GM19351 (cell line): ENCODE results near the gene KRT85.
"Not testable (repeated sequence)": the region's sequence is repeated elsewhere in the genome, so short reads cannot be mapped to it uniquely, and the experiment has no call there.

Experiments
- ATAC-seq: cut with Tn5 transposase; IDR thresholded peaks from one replicate; pipeline ENCODE4 v1.9.1; 2021; ENCODE audit warnings: mild to moderate bottlenecking, moderate library complexity; ENCODE audit not compliant: unreplicated experiment

KRT85 gene

DNA sequence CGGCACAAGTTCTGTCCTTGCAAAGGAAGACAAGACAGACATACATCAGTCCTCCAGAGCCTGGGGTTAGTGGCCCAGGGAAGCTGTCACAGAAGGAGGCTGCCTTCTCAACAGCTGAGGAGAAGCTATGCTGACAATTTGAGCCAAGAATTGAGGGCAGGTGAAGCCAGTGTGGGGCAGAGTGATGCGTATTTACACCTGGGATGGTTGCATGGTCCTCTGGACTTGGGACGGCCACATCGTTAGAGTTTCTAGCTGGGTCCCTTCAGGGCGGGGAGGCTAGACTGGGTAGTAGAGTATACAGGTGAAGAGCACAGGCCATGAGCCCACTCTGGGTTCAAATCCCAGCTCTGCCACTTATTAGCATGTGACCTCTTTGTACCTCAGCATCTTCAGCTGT is 16.5 kb downstream of the KRT85 start:
- no peak for ATAC-seq

DNA sequence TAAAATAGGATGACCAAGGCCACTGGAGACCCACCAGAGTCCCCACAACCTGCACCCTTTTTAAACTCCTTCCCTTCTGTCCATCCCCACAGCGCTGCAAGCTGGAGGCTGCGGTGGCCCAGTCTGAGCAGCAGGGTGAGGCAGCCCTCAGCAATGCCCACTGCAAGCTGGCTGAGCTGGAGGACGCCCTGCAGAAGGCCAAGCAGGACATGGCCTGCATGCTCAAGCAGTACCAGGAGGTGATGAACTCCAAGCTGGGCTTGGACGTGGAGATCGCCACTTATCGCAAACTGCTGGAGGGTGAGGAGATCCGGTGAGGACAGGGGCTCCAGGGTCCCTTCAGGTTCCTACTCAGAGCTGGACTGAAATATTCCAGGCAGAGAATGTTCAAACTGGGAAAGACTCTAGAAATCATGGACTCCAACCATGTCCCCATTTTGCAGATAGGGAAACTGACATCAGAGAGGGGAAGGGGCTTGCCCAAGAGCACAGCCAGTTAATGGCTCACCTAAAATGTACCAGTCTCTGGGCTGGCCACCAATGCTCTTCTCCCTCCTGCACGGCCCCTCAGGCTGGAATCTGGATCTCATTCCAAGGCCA is 17.2 kb downstream of the KRT85 start:
- ATAC-seq: no peak

DNA sequence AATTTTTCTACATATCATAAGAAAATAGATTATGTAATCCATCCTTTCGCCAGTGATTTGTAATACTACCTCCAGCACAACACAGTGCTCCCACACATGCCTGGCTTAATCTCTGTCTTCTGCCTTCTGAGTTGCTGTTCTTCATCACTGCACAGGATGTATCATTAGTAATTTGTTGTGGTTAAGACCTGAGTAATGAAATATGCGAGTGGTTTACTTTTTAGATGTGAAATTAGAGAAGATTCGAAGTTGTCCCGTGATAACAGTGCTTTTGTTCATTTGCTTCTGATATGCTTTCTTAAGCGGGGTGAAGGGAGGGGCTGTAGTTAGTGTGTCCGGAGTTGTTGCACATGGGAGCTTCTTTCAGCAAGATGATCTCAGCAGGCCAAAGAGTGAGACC is 18.1 kb downstream of the KRT85 start:
- no peak for ATAC-seq

GRCh38 chr12:52347551-52348510 is 19.4 kb downstream of the KRT85 start:
- ATAC-seq: no peak

GRCh38 chr12:52347016-52347415 is 20.3 kb downstream of the KRT85 start:
- no peak for ATAC-seq

DNA sequence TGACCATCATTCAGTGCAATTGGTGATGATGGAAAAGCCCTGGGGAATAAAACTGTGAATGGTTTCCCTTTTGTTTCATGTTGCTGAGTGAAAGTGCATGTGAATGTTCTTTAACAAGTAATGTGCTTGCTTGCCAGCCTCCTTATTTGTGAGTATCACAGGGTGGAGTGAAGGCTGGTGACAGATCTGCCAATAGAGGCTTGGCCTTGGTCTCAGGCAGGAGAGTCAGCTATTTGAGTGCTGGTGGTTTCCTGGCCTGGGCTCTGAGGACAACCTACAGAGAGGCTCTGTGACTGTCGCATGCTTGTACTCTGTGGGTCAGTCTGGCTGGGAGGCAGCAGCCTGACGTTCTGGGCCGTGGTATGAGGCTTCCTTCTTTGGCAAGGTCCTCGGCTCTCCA is 20.7 kb downstream of the KRT85 start:
- no peak for ATAC-seq

DNA sequence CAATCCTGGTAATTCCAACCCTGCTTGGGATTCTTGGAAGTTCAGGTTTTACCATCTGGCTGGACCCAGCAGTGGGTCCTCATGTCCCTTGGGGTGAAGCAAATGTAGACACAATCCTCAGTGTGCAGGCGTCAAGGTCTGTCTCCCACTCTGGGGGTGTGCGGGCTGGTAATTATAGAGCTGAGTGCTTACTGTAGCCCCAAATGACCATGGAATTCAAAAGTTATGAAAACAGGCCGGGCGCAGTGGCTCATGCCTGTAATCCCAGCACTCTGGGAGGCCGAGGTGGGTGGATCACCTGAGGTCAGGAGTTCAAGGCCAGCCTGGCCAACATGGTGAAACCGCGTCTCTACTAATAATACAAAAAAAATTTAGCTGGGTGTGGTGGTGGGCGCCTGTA is 22.2 kb downstream of the KRT85 start:
- not testable (repeated sequence) for ATAC-seq

DNA sequence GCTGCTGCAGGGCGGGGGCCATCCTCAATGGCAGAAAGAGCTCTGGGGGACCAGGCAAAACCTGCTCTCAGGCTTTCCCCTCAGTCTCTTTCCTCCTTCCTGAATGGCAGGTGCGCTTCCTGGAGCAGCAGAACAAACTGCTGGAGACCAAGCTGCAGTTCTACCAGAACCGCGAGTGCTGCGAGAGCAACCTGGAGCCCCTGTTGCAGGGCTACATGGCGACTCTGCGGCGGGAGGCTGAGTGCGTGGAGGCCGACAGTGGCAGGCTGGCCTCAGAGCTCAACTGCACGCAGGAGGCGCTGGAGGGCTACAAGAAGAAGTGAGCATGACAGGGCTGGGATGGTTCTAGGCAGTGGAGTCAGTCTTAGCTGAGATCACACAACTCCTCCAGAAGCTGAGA is 23.2 kb downstream of the KRT85 start:
- ATAC-seq: no peak

GRCh38 chr12:52343550-52343949 is 23.7 kb downstream of the KRT85 start:
- ATAC-seq: no peak

DNA sequence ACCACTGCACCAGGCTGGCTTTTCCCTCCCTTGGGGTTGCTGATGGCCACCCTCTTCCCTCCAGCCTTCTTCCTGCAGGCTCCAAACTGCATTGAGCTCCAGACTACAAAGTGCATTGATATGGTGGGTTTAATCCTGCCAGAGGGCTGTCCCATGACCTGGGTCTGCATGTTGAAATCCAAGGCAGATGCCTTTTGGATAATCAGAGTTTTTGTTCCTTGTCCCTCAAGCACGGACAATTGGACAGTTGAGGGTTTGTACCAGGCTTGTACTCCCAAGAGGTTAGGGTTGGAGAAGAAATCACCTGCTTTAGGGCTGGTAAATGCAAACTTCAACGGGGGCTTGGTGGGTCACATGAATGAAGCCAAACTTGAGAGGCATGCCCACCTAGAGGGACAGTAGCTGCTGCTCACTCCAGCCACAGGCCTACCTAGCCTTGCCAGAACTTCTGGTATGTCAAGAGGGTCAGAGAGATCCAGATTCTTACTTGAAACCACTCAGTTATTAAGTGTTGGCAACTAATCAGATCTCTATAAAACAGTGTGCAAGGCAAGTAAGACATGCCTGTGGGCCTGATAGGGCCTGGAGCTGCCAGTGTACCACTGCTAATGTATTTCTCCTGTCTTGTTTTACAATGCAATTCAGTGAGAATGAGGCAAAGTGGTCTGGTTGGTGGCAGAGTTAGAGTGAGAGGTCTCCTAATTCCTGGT is 24.3 kb downstream of the KRT85 start:
- ATAC-seq: no peak

GRCh38 chr12:52341066-52341580 is 26.2 kb downstream of the KRT85 start:
- ATAC-seq: no peak

- no peak for ATAC-seq
Observed at GRCh38 chr12:52338241-52338960, 28.9 kb downstream of the KRT85 start.

DNA sequence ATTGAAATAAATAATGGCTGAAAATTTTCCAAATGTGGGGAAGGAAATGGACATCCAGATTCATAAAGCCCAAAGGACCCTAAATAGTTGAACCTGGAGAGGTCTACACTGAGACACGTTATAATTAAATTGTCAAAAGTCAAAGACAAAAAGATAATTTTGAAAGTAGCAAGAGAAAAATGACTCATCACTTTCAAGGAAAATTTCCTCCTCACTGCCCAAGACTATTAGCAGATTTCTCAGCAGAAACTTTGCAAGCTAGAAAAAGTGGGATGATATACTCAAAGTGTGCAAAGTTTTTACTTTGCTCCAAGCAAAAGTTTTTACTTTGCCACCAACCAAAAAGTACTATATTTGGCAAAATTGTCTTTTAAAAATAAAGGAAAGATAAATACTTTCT is 30.2 kb downstream of the KRT85 start:
- ATAC-seq: no peak

GRCh38 chr12:52336641-52337040 is 30.6 kb downstream of the KRT85 start:
- no peak for ATAC-seq

- ATAC-seq: no peak
Observed at GRCh38 chr12:52335598-52336262, 31.6 kb downstream of the KRT85 start.

DNA sequence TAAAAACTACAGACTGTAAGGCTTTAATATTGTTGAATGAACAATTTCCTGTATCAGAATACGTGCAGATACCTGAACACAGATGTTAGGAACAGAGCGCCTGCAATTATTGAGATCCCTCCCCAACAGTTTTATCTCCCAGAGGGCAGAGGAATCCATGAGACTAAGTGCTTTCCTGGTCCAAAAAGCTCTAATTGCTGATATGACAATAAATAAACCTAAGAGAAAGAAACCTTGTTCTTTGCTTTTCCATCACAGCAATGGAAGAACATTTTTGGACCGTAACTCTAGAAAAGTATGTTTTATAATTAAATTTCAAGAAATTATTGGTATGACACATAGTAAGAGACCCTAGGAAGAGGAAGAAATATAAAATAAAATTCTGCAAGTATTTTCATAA is 33.1 kb downstream of the KRT85 start:
- ATAC-seq: no peak

- ATAC-seq: no peak
Observed at GRCh38 chr12:52333321-52333720, 34.0 kb downstream of the KRT85 start.

DNA sequence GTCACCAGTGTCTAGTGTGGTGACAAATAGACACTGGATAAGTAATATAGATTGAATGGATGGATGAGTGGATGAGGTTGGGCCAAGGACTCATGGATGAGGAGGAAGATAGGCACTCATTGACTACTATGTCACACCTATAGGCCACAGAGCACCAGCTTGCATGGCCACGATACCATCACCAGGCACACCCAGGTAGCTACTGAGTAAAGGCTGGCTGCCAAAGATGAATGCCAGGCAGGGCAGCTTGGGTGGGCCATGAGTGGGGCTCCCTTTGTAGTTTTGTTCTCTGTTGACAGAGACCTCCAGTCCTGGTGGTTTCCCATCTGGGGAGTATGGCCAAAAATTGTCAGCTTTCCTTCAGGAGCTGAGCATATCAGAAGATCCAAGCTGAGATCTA is 34.9 kb downstream of the KRT85 start:
- ATAC-seq: no peak

GRCh38 chr12:52331833-52332232 is 35.4 kb downstream of the KRT85 start:
- ATAC-seq: no peak

GRCh38 chr12:52331039-52331438 is 36.2 kb downstream of the KRT85 start:
- no peak for ATAC-seq
